NCI-H748 treated with DMSO at 0.1 percent for 48 hours (cell line): Measurements from ENCODE around the gene C19orf33.

Source experiments
- DNase-seq: peaks from one replicate; lab custom pipeline; 2025; lab: John Stamatoyannopoulos, UW

Gene C19orf33

GRCh38 chr19:38308926-38309614 is 5.0 kb downstream of the C19orf33 start:
- no peak for DNase-seq

GRCh38 chr19:38309615-38310278 is 5.7 kb downstream of the C19orf33 start:
- no peak for DNase-seq

GRCh38 chr19:38310279-38310670 is 6.2 kb downstream of the C19orf33 start:
- no peak for DNase-seq

GRCh38 chr19:38310986-38311385 is 6.9 kb downstream of the C19orf33 start:
- no peak for DNase-seq

GRCh38 chr19:38315657-38316476 is 11.8 kb downstream of the C19orf33 start, which contains the start of gene YIF1B:
YIF1B (minus strand) TSS chr19:38315947; CDS start chr19:38315917, 30 bp downstream.
- DNase-seq: peak; percentile 98

GRCh38 chr19:38316477-38317067 is 12.5 kb downstream of the C19orf33 start:
- no peak for DNase-seq

GRCh38 chr19:38317104-38317612 is 13.1 kb downstream of the C19orf33 start:
- DNase-seq: no peak

- no peak for DNase-seq
These were observed 14.6 kb downstream of the C19orf33 start for GRCh38 chr19:38318660-38319059.

- DNase-seq: peak; percentile 2
These were observed 15.6 kb downstream of the C19orf33 start, which contains the start of gene KCNK6 for GRCh38 chr19:38319421-38320258. KCNK6 (plus strand) TSS chr19:38319845; CDS start chr19:38319951, 106 bp downstream.

GRCh38 chr19:38320969-38321339 is 16.9 kb downstream of the C19orf33 start:
- no peak for DNase-seq

GRCh38 chr19:38321646-38322196 is 17.7 kb downstream of the C19orf33 start:
- no peak for DNase-seq

- no peak for DNase-seq
These were observed 19.2 kb downstream of the C19orf33 start for GRCh38 chr19:38323291-38323690.

GRCh38 chr19:38324431-38324830 is 20.4 kb downstream of the C19orf33 start:
- DNase-seq: no peak

GRCh38 chr19:38326591-38326990 is 22.5 kb downstream of the C19orf33 start:
- no peak for DNase-seq

GRCh38 chr19:38329651-38330050 is 25.6 kb downstream of the C19orf33 start:
- DNase-seq: no peak

- no peak for DNase-seq
These were observed 27.7 kb downstream of the C19orf33 start for GRCh38 chr19:38331728-38332127.

- DNase-seq: no peak
These were observed 29.2 kb downstream of the C19orf33 start for GRCh38 chr19:38333245-38333644.

GRCh38 chr19:38335949-38336637 is 32.0 kb downstream of the C19orf33 start:
- DNase-seq: peak; percentile 98

GRCh38 chr19:38336638-38337359 is 32.7 kb downstream of the C19orf33 start:
- DNase-seq: peak; percentile 99

- no peak for DNase-seq
These were observed 33.3 kb downstream of the C19orf33 start for GRCh38 chr19:38337360-38337653.
